Subcutaneous preadipocyte (primary cell): ENCODE measurements around the gene TBRG4. TPM values are rescaled to one million over a fixed set of nuclear protein-coding genes. Genes with fewer than 3 reads are reported as not detected.
A peak's percentile ranks its signal among the peaks of the same experiment; 100 is the strongest.

Experiments
- small RNA-seq: library from RNA; depleted of rRNA; stranded (forward); fragments of <200 nt; gene quantifications from one replicate; pipeline ENCODE3, GENCODE V24; 2012
- total RNA-seq: library from RNA; depleted of rRNA; stranded (reverse); fragments of >200 nt; gene quantifications from 2 replicates; pipeline ENCODE4 v1.2.3, GENCODE V29; 2012

Gene TBRG4
- total RNA-seq, result 93.0 and 112 TPM in 2 replicates

DNA sequence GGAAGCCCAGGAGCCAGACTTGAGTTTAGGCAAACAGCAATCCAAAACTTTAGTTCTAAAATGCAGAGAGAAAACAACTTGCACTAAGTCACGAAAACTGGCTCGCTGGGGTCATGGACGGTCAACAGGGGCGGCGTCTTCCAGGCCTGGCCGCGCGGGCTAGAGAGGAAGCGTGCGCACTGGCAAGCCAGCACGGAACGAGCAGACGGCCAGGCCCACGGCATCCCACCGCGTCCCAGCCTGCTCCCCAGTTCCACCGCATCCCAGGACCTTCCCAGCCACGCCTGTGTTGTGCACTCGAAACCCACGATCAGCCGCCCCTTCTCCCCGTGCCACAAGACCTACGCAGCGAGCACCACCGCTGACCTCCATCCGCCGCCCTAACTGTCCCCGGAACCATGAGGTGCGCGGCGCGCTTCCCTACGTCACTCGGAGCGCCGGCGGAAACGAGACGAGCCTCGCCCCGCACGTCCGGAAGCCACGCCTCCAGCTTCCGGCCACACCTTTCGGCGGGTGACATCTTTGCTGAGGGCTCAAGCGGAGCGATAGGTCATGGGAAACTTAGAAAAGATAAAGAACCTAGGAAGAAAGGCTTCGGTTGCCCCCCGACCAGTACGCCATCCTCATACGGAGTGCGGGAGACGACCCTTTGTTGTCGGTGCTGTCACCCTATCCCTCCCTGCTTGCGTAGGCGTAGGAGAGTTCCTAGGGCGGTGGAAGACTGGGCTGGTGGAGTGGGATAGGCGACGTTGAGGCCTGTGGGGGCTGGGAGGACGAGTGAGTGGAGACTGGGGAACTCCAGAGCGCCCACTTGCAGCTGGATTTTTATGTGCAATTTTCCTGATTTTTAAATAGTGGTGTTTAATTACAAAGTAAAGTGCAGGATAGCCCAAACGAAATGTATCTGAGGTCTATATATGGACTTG, at the start of gene TBRG4:
Gene TBRG4 (minus strand): TSS at position 400 of the 926 bp plus-strand sequence. CDS start 2,460 bp downstream, outside the sequence.

DNA sequence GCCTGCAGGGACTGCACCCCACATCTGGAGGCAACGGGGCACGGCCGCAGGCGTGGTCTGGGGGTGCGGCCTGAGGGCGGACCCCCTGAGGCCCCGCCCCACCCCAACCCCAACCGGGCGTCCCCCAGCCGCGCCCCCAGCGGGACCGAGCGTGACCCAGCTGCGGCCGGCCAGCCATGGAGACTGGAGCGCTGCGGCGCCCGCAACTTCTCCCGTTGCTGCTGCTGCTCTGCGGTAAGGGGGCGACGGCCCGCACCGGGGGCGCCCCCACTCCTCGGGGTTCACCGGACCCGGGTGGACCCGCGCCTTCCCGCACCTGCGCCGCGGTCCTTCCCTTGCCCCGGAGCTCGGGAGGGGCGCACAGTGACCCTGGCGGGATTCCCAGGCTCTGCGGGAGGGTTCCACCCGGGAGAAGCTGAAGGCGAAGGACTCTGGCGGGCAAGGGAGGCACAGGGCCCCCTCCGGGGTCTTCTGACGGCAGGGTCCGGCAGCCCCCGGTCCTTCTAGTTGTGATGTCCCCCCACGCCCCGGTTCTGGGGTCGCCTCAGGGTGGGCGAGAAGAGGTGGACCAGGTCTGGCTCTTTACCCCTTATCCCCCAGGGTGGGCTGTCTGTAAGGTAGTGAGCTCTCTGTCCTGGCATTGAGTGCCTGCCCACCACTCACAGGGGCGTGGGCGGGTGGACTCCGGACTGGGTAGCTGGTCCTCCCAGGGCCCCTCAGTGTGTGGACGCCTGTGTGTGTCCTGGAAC, 46.3 kb upstream of the TBRG4 start, which contains the start of gene RAMP3:
Gene RAMP3 (plus strand): TSS at position 139 of the 749 bp plus-strand sequence. CDS start 38 bp downstream, at position 177.

DNA sequence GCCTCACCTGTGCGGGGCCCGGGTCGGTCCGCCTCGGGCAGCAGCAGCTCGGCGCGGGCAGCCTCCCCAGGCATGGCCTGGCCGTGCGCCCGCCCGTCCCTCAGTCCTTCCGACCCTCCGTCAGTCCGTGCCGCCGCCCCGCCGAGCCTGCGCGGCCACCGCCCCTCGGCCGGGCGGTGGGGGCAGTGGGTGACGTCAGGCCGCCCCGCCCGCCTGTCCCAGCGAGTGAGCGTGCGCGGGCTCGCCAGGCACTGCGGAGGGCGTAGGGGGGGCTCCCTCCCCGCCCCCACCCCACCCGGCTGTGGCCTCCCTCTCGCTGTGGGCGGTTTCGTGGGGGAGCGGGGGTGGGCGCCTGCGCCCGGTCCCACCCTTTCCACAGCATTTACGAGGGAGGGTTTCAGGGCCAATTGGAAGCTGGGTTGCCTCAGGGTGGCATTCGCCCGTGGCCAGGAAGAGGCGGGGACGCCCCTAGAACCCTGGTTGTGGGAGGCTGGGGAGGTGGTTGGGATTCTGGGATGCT, 22.6 kb downstream of the TBRG4 start, which contains the start of gene NACAD:
Gene NACAD (minus strand): TSS at position 149 of the 520 bp plus-strand sequence. CDS start 75 bp downstream, at position 74.

Small RNA genes lying within 50 kb of the gene (small RNA-seq; reads per million reads assigned to genes)
- gene SNORA5A (77.0 reads per million, percentile 98 among the genes with 10 or more reads in this experiment), gene SNORA5B (not detected), gene SNORA5C (22.8 reads per million, percentile 97 among the genes with 10 or more reads in this experiment)

Other genes with a start within 250 kb of the TBRG4 start
- 18.7 and 27.6 TPM in 2 replicates for gene PURB, start 226.2 kb downstream of the TBRG4 start, total RNA-seq
- under 0.01 TPM in 2 replicates for gene MYO1G, start 132.7 kb downstream of the TBRG4 start, total RNA-seq
- 40.1 and 47.0 TPM in 2 replicates for gene CCM2, start 111.5 kb downstream of the TBRG4 start, total RNA-seq
- gene NACAD, start 22.7 kb downstream of the TBRG4 start, total RNA-seq, result 0.73 and 0.78 TPM in 2 replicates
- gene RAMP3, start 46.1 kb upstream of the TBRG4 start, total RNA-seq, result not detected in 2 replicates